Esophagus (tissue), 2 donors: ENCODE results near the gene SCTR. TPM values are rescaled to one million over a fixed set of nuclear protein-coding genes. Genes with fewer than 3 reads are reported as not detected.

ENCODE experiments used
- polyA plus RNA-seq, 2 donors: library from polyadenylated mRNA; stranded (reverse); fragments of 200-250 nt; gene quantifications; one replicate each; pipeline ENCODE4 v1.2.3, GENCODE V29; 2013
- donor health status: healthy with polysubstance abuse.
- donor health status: Bipolar disorder and iron deficiency.

SCTR gene
- polyA plus RNA-seq, 2 donors = 0.13 to 0.26 TPM

Other genes starting within 250 kb of the SCTR start
- 10 to 100 TPM; 11.7 to 12.6 TPM for gene C2orf76, start 157.6 kb downstream of the SCTR start, polyA plus RNA-seq
- 1,000 to 10,000 TPM in 1 of 2 donors, 100 to 1,000 TPM in 1; 823 to 1,063 TPM for gene DBI, start 157.5 kb downstream of the SCTR start, polyA plus RNA-seq
- 1 to 10 TPM; 3.4 to 4.0 TPM for gene TMEM37, start 92.6 kb downstream of the SCTR start, polyA plus RNA-seq
- under 1 TPM in 1 of 2 donors, not detected in 1; 0.08 TPM for gene CFAP221, start 20.0 kb upstream of the SCTR start, polyA plus RNA-seq
- gene TMEM177, start 154.7 kb upstream of the SCTR start, polyA plus RNA-seq = 1 to 10 TPM; 5.0 to 8.7 TPM
- 1 to 10 TPM; 2.0 to 4.5 TPM for gene PTPN4, start 235.4 kb upstream of the SCTR start, polyA plus RNA-seq